Mesenteric fat pad (tissue), 1 donor: ENCODE data around the gene GFER. TPM values are rescaled to one million over a fixed set of nuclear protein-coding genes. Genes with fewer than 3 reads are reported as not detected.
A peak's percentile ranks its signal among the peaks of the same experiment; 100 is the strongest.
"Not testable (repeated sequence)": the region's sequence is repeated elsewhere in the genome, so short reads cannot be mapped to it uniquely, and the experiment has no call there.

Source experiments
- DNase-seq: peaks from one replicate; pipeline ENCODE4 v3.0.0-alpha.2; 2020; ENCODE audit warnings: low spot score
- total RNA-seq: library from RNA; stranded (reverse); fragmentation: NEBNext Ultra II Directional; extraction: Animal tissue kit (Norgen Biotek cat#: 25700); gene quantifications from one replicate; pipeline ENCODE4 v1.2.1, GENCODE V29; 2021
- donor health status: DM: yes; HTN: yes; CAD: no.

Gene GFER
- total RNA-seq, 1 donor from 2014 or later: 15.7 TPM

GRCh38 chr16:2005646-2006045 lies 21.7 kb downstream of the GFER start:
- no peak for DNase-seq

- no peak for DNase-seq
Observed at GRCh38 chr16:2006317-2006716, 22.3 kb downstream of the GFER start.

GRCh38 chr16:2007081-2007836 lies 23.3 kb downstream of the GFER start:
- DNase-seq: no peak

GRCh38 chr16:2008009-2008526 lies 24.1 kb downstream of the GFER start:
- DNase-seq: no peak

GRCh38 chr16:2008631-2009163 lies 24.7 kb downstream of the GFER start:
- DNase-seq: no peak

- no peak for DNase-seq
Observed at GRCh38 chr16:2009164-2009711, 25.2 kb downstream of the GFER start.

- peak; percentile 92 for DNase-seq
Observed at GRCh38 chr16:2009791-2010510, 26.0 kb downstream of the GFER start, which contains the start of gene ZNF598. Gene ZNF598, minus strand, starts transcription at chr16:2009821.

- not testable (repeated sequence) for DNase-seq
Observed at GRCh38 chr16:2011726-2012125, 27.7 kb downstream of the GFER start.

GRCh38 chr16:2013527-2013926 lies 29.5 kb downstream of the GFER start:
- DNase-seq: no peak

- DNase-seq: no peak
Observed at GRCh38 chr16:2015117-2015946, 31.3 kb downstream of the GFER start.

GRCh38 chr16:2015947-2016208 lies 31.9 kb downstream of the GFER start:
- DNase-seq: no peak

GRCh38 chr16:2016407-2016922 lies 32.5 kb downstream of the GFER start:
- DNase-seq: no peak

GRCh38 chr16:2019518-2019920 lies 35.5 kb downstream of the GFER start, which contains the start of gene NPW:
Gene NPW, plus strand, starts transcription at chr16:2019785.
- DNase-seq: no peak

- no peak for DNase-seq
Observed at GRCh38 chr16:2019921-2020831, 36.2 kb downstream of the GFER start.

- no peak for DNase-seq
Observed at GRCh38 chr16:2022723-2023091, 38.7 kb downstream of the GFER start.

GRCh38 chr16:2023092-2024031 lies 39.4 kb downstream of the GFER start:
- peak; percentile 98 for DNase-seq

GRCh38 chr16:2024032-2024420 lies 40.0 kb downstream of the GFER start:
- DNase-seq: no peak

- DNase-seq: no peak
Observed at GRCh38 chr16:2025251-2025650, 41.3 kb downstream of the GFER start.
